Activated naive CD8-positive, alpha-beta T cell treated with anti-CD3 and anti-CD28 coated beads, Interleukin-2, amount 10 ng/mL, durations not matched to agents 7 days and 5 days (primary cell): Measurements from ENCODE around the gene CTNNA1. TPM values are rescaled to one million over a fixed set of nuclear protein-coding genes. Genes with fewer than 3 reads are reported as not detected.

Experiments used
- total RNA-seq, 2 experiments: library from RNA; stranded (reverse); gene quantifications; one replicate each; pipeline ENCODE4 v1.2.3, GENCODE V29; 2021

The CTNNA1 gene
- total RNA-seq, 2 experiments from 2014 or later, result 23.1 to 24.2 TPM

Other genes with a start within 250 kb of the CTNNA1 start
- 10 to 100 TPM; 65.2 to 68.1 TPM for gene ETF1, start 210.2 kb upstream of the CTNNA1 start, total RNA-seq
- 100 to 1,000 TPM; 168 to 183 TPM for gene HSPA9, start 178.0 kb upstream of the CTNNA1 start, total RNA-seq
- under 1 TPM; 0.06 to 0.26 TPM for gene LRRTM2, start 121.9 kb downstream of the CTNNA1 start, total RNA-seq